Measurements from ENCODE around the gene PDE4B. TPM values are rescaled to one million over a fixed set of nuclear protein-coding genes. Genes with fewer than 3 reads are reported as not detected.

The PDE4B gene
- total and polyA plus RNA-seq, 10 of the 15 experiments (the other 5 are each of a cell fraction or from before 2014, with no cell fraction given) = 3.0 to 13.2 (median 5.7) TPM

DNA sequence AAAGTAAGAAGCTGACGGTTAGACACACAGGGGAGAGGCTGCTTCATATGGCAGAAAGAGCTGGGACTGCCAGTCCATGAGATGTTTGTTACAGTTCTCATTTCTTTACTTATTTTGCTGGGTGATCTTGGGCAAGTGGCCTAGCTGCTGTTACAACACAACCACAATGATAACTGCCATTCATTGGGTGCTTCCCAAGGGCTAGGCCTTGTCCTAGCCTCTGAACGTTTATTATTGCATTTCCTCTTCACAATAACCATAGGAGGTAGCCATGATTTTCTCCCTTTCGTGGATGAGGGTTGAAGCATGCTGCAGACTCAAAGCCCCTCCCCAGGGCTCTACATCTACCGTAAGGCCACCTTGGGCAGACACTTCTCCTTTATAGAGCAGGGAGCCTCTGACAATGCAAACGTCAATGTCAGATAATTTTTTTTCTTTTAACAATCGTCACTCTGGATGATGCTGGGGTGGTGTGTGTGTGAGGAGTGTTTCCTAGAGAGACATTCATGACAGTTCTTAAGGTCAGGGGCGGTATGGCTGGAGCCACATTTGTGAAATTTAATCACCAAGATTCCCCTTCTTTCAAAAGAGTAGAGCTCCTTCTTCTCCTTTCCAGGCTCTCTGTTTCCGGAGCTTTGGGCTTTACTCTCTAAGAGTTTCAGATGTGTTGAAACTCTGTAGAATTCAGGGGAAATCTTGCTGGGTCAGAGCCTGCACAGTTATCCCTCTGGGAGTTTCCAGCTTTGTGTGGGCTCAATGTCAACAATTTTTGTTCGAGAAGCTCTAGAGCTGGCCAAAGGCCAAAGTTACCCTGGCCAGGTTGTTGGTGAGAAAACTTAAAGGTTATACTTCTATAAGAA, 602.7 kb downstream of the PDE4B start (continued):
- no peak for TF ChIP-seq FOXK2 (IDR thresholded peaks at IDR 0.05)
- TF ChIP-seq, protein P1, sequence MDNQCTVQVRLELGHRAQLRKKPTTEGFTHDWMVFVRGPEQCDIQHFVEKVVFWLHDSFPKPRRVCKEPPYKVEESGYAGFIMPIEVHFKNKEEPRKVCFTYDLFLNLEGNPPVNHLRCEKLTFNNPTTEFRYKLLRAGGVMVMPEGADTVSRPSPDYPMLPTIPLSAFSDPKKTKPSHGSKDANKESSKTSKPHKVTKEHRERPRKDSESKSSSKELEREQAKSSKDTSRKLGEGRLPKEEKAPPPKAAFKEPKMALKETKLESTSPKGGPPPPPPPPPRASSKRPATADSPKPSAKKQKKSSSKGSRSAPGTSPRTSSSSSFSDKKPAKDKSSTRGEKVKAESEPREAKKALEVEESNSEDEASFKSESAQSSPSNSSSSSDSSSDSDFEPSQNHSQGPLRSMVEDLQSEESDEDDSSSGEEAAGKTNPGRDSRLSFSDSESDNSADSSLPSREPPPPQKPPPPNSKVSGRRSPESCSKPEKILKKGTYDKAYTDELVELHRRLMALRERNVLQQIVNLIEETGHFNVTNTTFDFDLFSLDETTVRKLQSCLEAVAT (IDR thresholded peaks at IDR 0.05) = no peak
- TF ChIP-seq IKZF1 (conservative IDR thresholded peaks at IDR 0.05) = peak; percentile 61

DNA sequence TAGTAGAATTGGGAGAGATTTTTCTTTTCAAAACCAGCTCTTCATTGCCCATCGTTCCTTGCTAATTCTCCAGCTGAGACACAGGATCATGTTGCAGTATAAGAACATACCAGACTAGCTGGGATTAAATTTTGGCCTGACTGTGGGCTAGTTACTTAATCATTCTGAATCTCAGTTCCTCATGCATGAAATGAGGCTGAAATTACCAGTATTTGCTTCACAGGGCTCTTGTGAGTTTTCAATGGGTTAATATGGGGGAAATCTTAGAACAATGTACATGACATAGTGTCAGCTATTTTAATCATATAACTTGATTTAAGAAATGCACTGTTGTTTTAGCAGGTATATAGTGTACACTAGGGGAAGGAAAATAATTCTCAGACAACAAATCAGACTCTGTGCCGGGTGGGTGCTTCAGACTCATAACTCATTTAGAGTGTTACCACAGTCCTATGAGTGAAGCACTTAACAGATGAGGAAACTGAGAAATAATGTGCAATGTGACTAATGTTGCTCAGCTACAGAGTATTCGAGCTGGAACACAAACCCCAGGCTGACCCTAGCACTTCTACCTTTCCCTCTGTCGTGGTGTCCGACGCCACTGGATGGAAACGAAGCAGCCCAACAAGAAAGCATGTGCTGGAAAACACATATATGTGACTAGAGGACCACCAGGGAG, 603.7 kb downstream of the PDE4B start:
- FAIRE-seq (peak; percentile 38), ATAC-seq (peak; percentile 76), DNase-seq (ENCODE audit: low read depth, low spot score) (peak; percentile 71)
- Histone ChIP-seq H3K36me3 (ENCODE audit: control insufficient read depth in 2 of 2, insufficient read depth in 2 of 2, low read length in 1 of 2) (no peaks in the 10 kb centered on the region), H3K27me3 (replicated peaks in 1 of 2; ENCODE audit: control insufficient read depth in 2 of 2, insufficient read depth in 2 of 2, low read length in 1 of 2) (no peaks in the 10 kb centered on the region), H3K27ac (ENCODE audit: control insufficient read depth, insufficient read depth) (peak overlapping the region; percentile 80), H3K9ac (ENCODE audit: control insufficient read depth, insufficient read depth, low read length) (no peak overlapping the region), H3K4me2 (ENCODE audit: control insufficient read depth, insufficient read depth) (peak overlapping the region; percentile 66), H3K9me3 (replicated peaks; ENCODE audit: control insufficient read depth, insufficient read depth, low read length) (no peaks in the 10 kb centered on the region), H3K79me2 (ENCODE audit: control insufficient read depth, insufficient read depth, low read length) (no peaks in the 10 kb centered on the region), H2AFZ (ENCODE audit: control insufficient read depth, low read depth, low read length) (no peak overlapping the region), H3K4me3 (no peak overlapping the region), H3K4me1 (ENCODE audit: control insufficient read depth, insufficient read depth, low read length) (peaks cover 75% of the 10 kb centered on the region), H4K20me1 (ENCODE audit: control insufficient read depth, insufficient read depth) (no peaks in the 10 kb centered on the region)
- intact Hi-C loops (cut with micrococcal nuclease; ENCODE audit: unreplicated experiment) (loop anchor here (1.0 to 10.0 kb wide), 7 partner anchors 16 to 938 kb away; partner anchors contain the start of gene IL23R), in situ Hi-C loops (cut with MboI) (loop anchor here (25.0 kb wide), 2 partner anchors 541 to 766 kb away; partner anchors contain the start of gene IL23R)
- RAD21 ChIA-PET (ENCODE audit: unreplicated experiment) = interaction anchor here (0.8 to 5.5 kb wide), 25 partner anchors 8 to 151 kb away, joined by 3 to 74 read pairs (median 7); no protein-coding TSS in a partner anchor
- POLR2A ChIA-PET = interaction anchor here (0.6 to 2.5 kb wide), 18 partner anchors 9 to 113 kb away, joined by 3 to 19 read pairs (median 4); no protein-coding TSS in a partner anchor
- SMC1A ChIA-PET (ENCODE audit: uncharacterized antibody, unreplicated experiment) = interaction anchor here (0.8 to 9.3 kb wide), 27 partner anchors 8 to 142 kb away, joined by 3 to 253 read pairs (median 5); no protein-coding TSS in a partner anchor
- CTCF ChIA-PET = interaction anchor here (0.9 to 3.7 kb wide), 23 partner anchors 9 to 143 kb away, joined by 3 to 32 read pairs (median 7); no protein-coding TSS in a partner anchor
- WGBS (ENCODE audit: insufficient coverage, insufficient replicate concordance, low lambda C conversion rate, missing lambda C conversion rate) = under 1% methylated on average over 7 of the region's 7 CpGs
- no TSS peak for BruUV-seq (replicated peaks)
- TF ChIP-seq, protein P2, sequence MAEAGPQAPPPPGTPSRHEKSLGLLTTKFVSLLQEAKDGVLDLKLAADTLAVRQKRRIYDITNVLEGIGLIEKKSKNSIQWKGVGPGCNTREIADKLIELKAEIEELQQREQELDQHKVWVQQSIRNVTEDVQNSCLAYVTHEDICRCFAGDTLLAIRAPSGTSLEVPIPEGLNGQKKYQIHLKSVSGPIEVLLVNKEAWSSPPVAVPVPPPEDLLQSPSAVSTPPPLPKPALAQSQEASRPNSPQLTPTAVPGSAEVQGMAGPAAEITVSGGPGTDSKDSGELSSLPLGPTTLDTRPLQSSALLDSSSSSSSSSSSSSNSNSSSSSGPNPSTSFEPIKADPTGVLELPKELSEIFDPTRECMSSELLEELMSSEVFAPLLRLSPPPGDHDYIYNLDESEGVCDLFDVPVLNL (IDR thresholded peaks at IDR 0.05; ENCODE audit: low read depth, low read length) = no peak
- TF ChIP-seq BCL11A (IDR thresholded peaks at IDR 0.05; ENCODE audit: low read depth, low read length) (peak; percentile 51), SMAD1 (IDR thresholded peaks at IDR 0.05; ENCODE audit: low read depth, partially characterized antibody) (no peak), TAF1 (IDR thresholded peaks at IDR 0.05; ENCODE audit: borderline replicate concordance, low read depth, low read length) (peak; percentile 44; the same call in 1 of the 2 replicates), EP300 (IDR thresholded peaks at IDR 0.05; ENCODE audit: borderline replicate concordance in 1 of 2, control insufficient read depth in 1 of 2, low read depth in 2 of 2, low read length in 2 of 2) (peak in 1 of 2 experiments; percentile 52; a peak in 2 of 4 replicates), BHLHE40 (IDR thresholded peaks at IDR 0.05; ENCODE audit: borderline replicate concordance in 1 of 2, low read depth in 2 of 2, low read length in 1 of 2) (peak; percentile 16 to 23; a peak in 1 of 4 replicates), RBBP5 (conservative IDR thresholded peaks at IDR 0.05) (no peak), IKZF1 (conservative IDR thresholded peaks at IDR 0.05) (0 out of 2 replicates have a peak, but pooled peaks have one; percentile 11), NFYB (IDR thresholded peaks at IDR 0.05; ENCODE audit: insufficient read depth, low read depth, low read length) (no peak)
- TF ChIP-seq, protein P3, sequence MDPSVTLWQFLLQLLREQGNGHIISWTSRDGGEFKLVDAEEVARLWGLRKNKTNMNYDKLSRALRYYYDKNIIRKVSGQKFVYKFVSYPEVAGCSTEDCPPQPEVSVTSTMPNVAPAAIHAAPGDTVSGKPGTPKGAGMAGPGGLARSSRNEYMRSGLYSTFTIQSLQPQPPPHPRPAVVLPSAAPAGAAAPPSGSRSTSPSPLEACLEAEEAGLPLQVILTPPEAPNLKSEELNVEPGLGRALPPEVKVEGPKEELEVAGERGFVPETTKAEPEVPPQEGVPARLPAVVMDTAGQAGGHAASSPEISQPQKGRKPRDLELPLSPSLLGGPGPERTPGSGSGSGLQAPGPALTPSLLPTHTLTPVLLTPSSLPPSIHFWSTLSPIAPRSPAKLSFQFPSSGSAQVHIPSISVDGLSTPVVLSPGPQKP (IDR thresholded peaks at IDR 0.05; ENCODE audit: low read depth, low read length) = no peak
- TF ChIP-seq, protein P4, sequence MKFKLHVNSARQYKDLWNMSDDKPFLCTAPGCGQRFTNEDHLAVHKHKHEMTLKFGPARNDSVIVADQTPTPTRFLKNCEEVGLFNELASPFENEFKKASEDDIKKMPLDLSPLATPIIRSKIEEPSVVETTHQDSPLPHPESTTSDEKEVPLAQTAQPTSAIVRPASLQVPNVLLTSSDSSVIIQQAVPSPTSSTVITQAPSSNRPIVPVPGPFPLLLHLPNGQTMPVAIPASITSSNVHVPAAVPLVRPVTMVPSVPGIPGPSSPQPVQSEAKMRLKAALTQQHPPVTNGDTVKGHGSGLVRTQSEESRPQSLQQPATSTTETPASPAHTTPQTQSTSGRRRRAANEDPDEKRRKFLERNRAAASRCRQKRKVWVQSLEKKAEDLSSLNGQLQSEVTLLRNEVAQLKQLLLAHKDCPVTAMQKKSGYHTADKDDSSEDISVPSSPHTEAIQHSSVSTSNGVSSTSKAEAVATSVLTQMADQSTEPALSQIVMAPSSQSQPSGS (IDR thresholded peaks at IDR 0.05; ENCODE audit: low read length) = peak; percentile 50

All from GM12878 (cell line).